ENCODE data around the gene BTF3.

GRCh38 chr5:73525606-73526203, 27.5 kb downstream of the BTF3 start:
- no peak for TF ChIP-seq POLR2A (IDR thresholded peaks at IDR 0.05; ENCODE audit: low read length)
- TF ChIP-seq GATA1 (IDR thresholded peaks at IDR 0.05; ENCODE audit: low read depth, low read length) = no peak

Data from erythroblast (primary cell).